H1 (cell line): ENCODE measurements around the gene VARS2. TPM values are rescaled to one million over a fixed set of nuclear protein-coding genes. Genes with fewer than 3 reads are reported as not detected.

Experiments
- ATF2 ChIP-seq: IDR thresholded peaks from 2 replicates; pipeline ENCODE4 v1.6.1; 2012; ENCODE audit warnings: low read length, inconsistent platforms
- BACH1 ChIP-seq: IDR thresholded peaks from 2 replicates; pipeline ENCODE4 v1.6.1; 2012; ENCODE audit warnings: low read length, improper control_type of control experiment
- polyA plus RNA-seq, 7 experiments: library from polyadenylated mRNA; depleted of rRNA in 3 of 7; stranded (reverse) in 5 of 7; unstranded in 2 of 7; fragments of >200 nt in 5 of 7; fragments of 200-250 nt in 2 of 7; gene quantifications; 1 replicate in 5 of 7; 2 replicates in 1 of 7; 4 replicates in 1 of 7; pipeline versions ENCODE4 v1.2.1 to v1.2.3, GENCODE V29; 2011 to 2013; ENCODE audit warnings: missing spikeins in 2 of 7, mixed read lengths in 2 of 7
- total RNA-seq: library from RNA; stranded (reverse); fragmentation: NEBNext Ultra II Directional; extraction: Animal tissue kit (Norgen Biotek cat#: 25700); gene quantifications from 2 replicates; pipeline ENCODE4 v1.2.1, GENCODE V29; 2021

VARS2 gene
- total and polyA plus RNA-seq, 2 of the 8 experiments (the other 6 are each of a cell fraction or from before 2014, with no cell fraction given): 26.8 to 47.7 TPM

GRCh38 chr6:30931272-30931671, 17.2 kb downstream of the VARS2 start (continued):
- TF ChIP-seq ATF2: no peak
- no peak for TF ChIP-seq BACH1
